Activated T-cell treated with anti-CD3 and anti-CD28 coated beads, Interleukin-2, amount 50 U/mL, for 1 hour (primary cell): Measurements from ENCODE around the gene EPB41L1.
A peak's percentile ranks its signal among the peaks of the same experiment; 100 is the strongest.
"Not testable (repeated sequence)": the region's sequence is repeated elsewhere in the genome, so short reads cannot be mapped to it uniquely, and the experiment has no call there.

Experiments used
- DNase-seq: peaks from one replicate; pipeline ENCODE4 v3.0.0-alpha.2; 2020

Gene EPB41L1

GRCh38 chr20:36126836-36127527, 27.6 kb upstream of the EPB41L1 start:
- no peak for DNase-seq

GRCh38 chr20:36128463-36129159, 25.9 kb upstream of the EPB41L1 start:
- DNase-seq: no peak

GRCh38 chr20:36129160-36129543, 25.4 kb upstream of the EPB41L1 start:
- no peak for DNase-seq

DNA sequence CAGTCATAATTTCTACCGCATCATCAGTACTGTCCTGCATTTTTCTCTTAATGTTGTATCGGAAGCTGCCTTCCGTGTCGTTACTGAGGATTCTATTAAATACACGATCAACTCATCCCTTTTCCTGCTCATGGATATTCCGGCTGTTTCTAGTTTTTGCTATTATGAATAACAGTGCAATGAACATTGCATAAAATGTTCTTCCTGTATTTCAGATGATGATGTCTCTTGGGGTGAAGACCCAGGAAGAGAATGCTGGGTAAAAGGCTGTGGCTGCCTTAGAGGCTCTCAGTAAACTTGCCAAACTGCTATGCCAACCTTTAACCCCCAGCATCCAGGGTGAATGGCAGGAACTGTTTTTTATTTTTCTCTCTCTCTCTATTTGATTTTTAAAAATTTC, 24.1 kb upstream of the EPB41L1 start:
- DNase-seq: no peak

- no peak for DNase-seq
Measured at GRCh38 chr20:36132802-36133211, 21.7 kb upstream of the EPB41L1 start.

DNA sequence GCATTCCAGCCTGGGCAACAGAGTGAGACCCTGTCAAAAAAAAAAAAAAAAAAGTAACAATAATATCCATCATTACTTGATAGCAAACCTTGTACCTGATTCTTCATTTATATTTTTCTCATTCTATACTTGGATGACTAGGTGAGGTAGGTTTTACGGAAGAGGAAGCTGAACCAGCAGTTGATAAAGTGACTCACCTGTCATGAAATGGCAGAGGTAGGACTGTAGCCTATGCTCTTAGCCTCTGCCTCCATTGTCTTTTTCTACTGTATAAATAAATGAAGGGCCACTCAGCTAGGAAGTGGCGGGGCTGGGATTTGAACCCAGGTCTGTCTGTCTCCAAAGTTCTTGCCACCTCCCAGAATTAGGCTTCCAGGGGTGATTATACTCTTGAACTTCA, 20.7 kb upstream of the EPB41L1 start:
- no peak for DNase-seq

DNA sequence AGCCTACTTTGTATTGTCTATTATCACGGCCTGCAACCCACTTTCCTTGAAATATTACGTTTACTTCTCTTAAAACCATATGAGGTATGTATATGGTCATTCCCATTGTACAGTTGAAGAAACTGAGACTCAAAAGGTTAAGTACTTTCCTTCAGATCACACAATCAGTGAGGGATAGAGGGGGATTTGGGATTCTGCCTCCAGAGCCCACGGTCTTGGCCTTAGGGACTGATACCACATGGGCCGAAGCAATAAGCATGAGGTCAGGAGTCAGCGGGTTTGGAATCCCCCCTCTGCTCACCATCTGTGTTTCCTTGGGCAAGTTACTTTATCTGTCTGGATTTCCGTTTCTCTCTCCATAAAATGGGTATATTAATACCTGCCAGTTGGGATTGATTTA, 19.4 kb upstream of the EPB41L1 start:
- DNase-seq: no peak

GRCh38 chr20:36135821-36136220, 18.7 kb upstream of the EPB41L1 start:
- DNase-seq: no peak

GRCh38 chr20:36137313-36137712, 17.2 kb upstream of the EPB41L1 start:
- not testable (repeated sequence) for DNase-seq

DNA sequence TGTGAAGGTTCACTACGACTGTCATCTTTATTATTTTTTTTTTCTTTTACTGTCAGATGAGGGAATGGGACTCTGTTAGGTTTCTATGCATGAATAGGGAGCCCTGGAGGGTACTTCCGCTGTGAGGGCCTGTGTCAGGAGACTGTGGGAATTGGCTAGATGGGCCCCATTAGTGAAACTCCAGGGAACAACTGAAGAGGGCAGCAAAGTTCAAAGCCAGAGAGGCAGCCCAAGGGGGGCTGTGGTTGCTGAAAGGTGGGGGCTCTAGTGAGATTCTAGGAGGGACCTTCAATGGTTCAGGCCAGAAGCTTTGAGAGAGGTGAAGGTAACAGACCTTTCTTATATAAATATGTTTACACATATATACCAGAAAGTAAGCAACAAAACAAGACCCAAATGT, 13.2 kb upstream of the EPB41L1 start:
- no peak for DNase-seq

- no peak for DNase-seq
Measured at GRCh38 chr20:36144336-36144735, 10.2 kb upstream of the EPB41L1 start.

- no peak for DNase-seq
Measured at GRCh38 chr20:36145877-36146707, 8.4 kb upstream of the EPB41L1 start.

DNA sequence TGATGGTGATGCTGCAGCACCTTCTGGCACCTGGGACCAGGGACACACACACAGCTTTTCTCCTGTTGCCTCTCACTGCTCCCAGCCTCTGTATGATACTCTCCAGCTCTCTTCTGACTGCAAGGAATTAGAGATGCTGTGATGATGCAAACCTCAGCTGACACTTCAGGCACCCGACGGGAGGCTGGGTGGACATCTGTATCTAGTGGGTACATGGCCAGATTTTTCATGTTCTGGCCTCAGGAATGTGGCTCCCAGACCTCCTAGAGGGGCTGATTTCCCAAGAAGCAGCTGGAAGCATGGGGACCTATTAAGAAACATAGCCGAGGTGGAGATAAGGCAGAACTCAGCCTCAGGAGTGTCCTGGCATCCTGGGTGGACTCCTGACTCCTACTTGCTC, 6.8 kb upstream of the EPB41L1 start:
- no peak for DNase-seq

- DNase-seq: no peak
Measured at GRCh38 chr20:36148439-36148838, 6.1 kb upstream of the EPB41L1 start.

DNA sequence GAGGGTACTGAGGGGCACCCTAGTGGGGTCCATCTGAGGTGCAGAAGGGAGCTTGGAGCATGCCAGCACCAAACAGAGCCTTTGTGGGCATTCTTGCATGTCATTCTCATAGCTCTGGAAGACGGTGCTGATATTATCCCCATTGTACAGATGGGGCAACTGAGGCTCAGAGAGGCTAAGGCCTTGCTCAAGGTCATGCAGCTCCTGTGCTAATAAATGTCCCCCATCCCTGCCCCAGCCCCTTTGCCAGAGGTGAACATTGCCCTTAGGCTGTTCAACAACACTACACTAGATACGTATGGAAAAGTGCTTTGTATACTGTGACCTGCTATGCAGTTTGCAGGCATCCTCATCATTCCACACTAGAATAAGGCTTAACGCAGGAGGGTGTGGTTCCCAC, 5.5 kb upstream of the EPB41L1 start:
- no peak for DNase-seq

- DNase-seq: no peak
Measured at GRCh38 chr20:36149469-36149868, 5.1 kb upstream of the EPB41L1 start.

DNA sequence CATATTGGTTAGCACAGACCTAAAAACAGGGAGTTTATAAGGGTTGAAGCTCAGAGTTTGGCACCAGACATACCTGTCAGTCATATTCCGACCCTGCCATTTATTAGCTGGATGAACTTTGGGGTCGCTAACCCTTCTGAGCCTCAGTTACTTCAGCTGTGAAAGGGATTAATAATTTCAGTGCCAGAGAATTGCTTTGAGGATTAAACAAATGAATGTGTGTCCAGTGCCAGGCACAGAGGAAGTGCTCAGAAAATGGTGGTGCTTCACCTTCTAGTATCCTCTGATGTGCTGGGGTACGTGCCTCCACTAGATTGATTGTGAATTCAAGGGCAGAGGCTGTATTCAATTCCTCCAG, 4.1 kb upstream of the EPB41L1 start:
- DNase-seq: no peak

GRCh38 chr20:36150847-36151539, 3.5 kb upstream of the EPB41L1 start:
- DNase-seq: no peak

- no peak for DNase-seq
Measured at GRCh38 chr20:36152261-36152660, 2.3 kb upstream of the EPB41L1 start.

GRCh38 chr20:36153204-36153603, 1.3 kb upstream of the EPB41L1 start:
- no peak for DNase-seq

DNA sequence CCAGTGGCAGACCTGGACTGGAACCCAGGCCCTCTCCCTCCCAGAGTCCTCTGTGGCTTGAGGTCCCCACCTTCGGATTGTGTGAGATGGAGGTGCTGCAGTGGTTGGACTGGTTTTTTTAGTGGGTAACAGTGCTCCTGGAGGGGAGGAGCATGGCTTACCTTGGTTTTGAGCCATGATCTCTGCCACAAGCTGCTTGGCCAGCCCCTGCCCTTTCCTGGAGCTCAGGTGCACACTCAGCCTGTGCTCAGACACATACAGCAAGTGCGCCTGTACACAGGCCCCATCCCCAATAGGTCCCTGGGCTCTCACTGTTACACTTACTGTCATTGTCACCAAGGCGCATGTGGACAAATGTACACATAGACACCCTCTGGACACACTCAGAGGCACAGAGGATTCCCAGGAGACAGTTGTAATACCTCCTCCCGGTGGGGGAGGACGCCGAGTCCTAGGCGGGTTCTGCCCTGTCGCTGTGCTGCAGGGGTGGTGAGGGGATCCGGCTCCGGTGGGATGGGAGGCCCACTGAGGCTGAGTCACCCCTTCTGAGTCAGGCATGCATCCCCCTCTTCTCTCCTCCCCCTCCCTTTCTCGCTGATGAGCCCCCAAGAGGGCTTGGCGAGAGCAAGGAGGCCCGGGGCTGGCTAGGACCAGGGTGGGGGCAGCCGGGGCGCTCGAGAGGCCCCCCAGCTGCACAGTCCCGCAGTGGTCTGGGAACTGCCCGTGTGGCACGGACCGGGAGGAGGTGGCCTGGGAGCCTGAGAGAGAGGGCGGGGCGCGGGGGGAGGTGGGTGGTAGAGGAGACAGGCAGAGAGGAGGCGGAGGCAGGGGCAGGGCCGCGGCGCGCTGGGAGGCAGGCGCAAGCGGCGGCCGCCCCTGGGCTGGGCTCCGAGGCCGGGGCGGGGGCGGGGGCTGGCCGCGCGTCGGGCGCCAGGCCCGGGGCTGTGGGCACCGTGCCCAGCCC, 522 bp upstream of the EPB41L1 start:
- DNase-seq: peak; percentile 35

- DNase-seq: no peak
Measured at GRCh38 chr20:36155629-36155971, 1.1 kb downstream of the EPB41L1 start.
